ENCODE measurements around the gene AREL1. TPM values are rescaled to one million over a fixed set of nuclear protein-coding genes. Genes with fewer than 3 reads are reported as not detected.

AREL1 gene
- total and polyA plus RNA-seq, 2 experiments from 2014 or later: 12.9 to 25.6 TPM

- no peak overlapping the region for H3K27ac ChIP-seq
- H3K4me1 ChIP-seq (ENCODE audit: insufficient read depth): peaks cover 75% of the 10 kb centered on the region
- in situ Hi-C loops (cut with MboI): no loop called here
- no peaks in the 10 kb centered on the region for H3K9me3 ChIP-seq (ENCODE audit: low read depth)
- no peak overlapping the region for H3K4me2 ChIP-seq (ENCODE audit: unreplicated experiment)
- H3K79me2 ChIP-seq (ENCODE audit: insufficient read depth): no peaks in the 10 kb centered on the region
- no peaks in the 10 kb centered on the region for H3K36me3 ChIP-seq (ENCODE audit: low read depth)
- no peak overlapping the region for H3K9ac ChIP-seq
- no peak for TF ChIP-seq EZH2phosphoT487 (IDR thresholded peaks at IDR 0.05; ENCODE audit: insufficient read depth, low read depth)
- no peak for TF ChIP-seq EZH2 (IDR thresholded peaks at IDR 0.05; ENCODE audit: insufficient read depth, poor library complexity, severe bottlenecking)
- no peaks in the 10 kb centered on the region for H4K20me1 ChIP-seq (ENCODE audit: insufficient read depth)
- no peak for DNase-seq
- 97 to 100% methylated on average over 1 of the region's 1 CpG for WGBS, 2 experiments (ENCODE audit: low coverage in 1 of 2, low lambda C conversion rate in 2 of 2, missing lambda C conversion rate in 2 of 2)
- H3F3A ChIP-seq (ENCODE audit: insufficient read depth): peaks cover 36% of the 10 kb centered on the region
- no peak overlapping the region for H3K4me3 ChIP-seq
- no peaks in the 10 kb centered on the region for H3K9me2 ChIP-seq (ENCODE audit: insufficient read depth)
- no peaks in the 10 kb centered on the region for H3K27me3 ChIP-seq (replicated peaks; ENCODE audit: insufficient read depth)
- H2AFZ ChIP-seq: no peak overlapping the region
These were observed 61.8 kb downstream of the AREL1 start for GRCh38 chr14:74650927-74651686.

GRCh38 chr14:74649673-74650072 lies 63.2 kb downstream of the AREL1 start:
- H3K79me2 ChIP-seq (ENCODE audit: insufficient read depth): no peaks in the 10 kb centered on the region
- H3K4me3 ChIP-seq: peak overlapping the region; percentile 2; the same call in 1 of the 2 replicates
- 39 to 70% methylated on average over 2 of the region's 2 CpGs for WGBS, 2 experiments (ENCODE audit: low coverage in 1 of 2, low lambda C conversion rate in 2 of 2, missing lambda C conversion rate in 2 of 2)
- in situ Hi-C loops (cut with MboI): no loop called here
- no peaks in the 10 kb centered on the region for H3K36me3 ChIP-seq (ENCODE audit: low read depth)
- H3K4me1 ChIP-seq (ENCODE audit: insufficient read depth): peaks cover 61% of the 10 kb centered on the region
- H3K27me3 ChIP-seq (replicated peaks; ENCODE audit: insufficient read depth): no peaks in the 10 kb centered on the region
- H3K9me2 ChIP-seq (ENCODE audit: insufficient read depth): no peaks in the 10 kb centered on the region
- H2AFZ ChIP-seq: no peak overlapping the region
- peak; percentile 60 for DNase-seq
- no peaks in the 10 kb centered on the region for H3K9me3 ChIP-seq (ENCODE audit: low read depth)
- H3K27ac ChIP-seq: peak overlapping the region; percentile 1; the same call in 1 of the 2 replicates
- H3F3A ChIP-seq (ENCODE audit: insufficient read depth): peaks cover 21% of the 10 kb centered on the region
- H4K20me1 ChIP-seq (ENCODE audit: insufficient read depth): no peaks in the 10 kb centered on the region
- TF ChIP-seq EZH2 (IDR thresholded peaks at IDR 0.05; ENCODE audit: insufficient read depth, poor library complexity, severe bottlenecking) (no peak), EZH2phosphoT487 (IDR thresholded peaks at IDR 0.05; ENCODE audit: insufficient read depth, low read depth) (no peak)
- no peak overlapping the region for H3K9ac ChIP-seq
- H3K4me2 ChIP-seq (ENCODE audit: unreplicated experiment): peak overlapping the region; percentile 38

GRCh38 chr14:74649167-74649566 lies 63.7 kb downstream of the AREL1 start:
- TF ChIP-seq EZH2phosphoT487 (IDR thresholded peaks at IDR 0.05; ENCODE audit: insufficient read depth, low read depth) (no peak), EZH2 (IDR thresholded peaks at IDR 0.05; ENCODE audit: insufficient read depth, poor library complexity, severe bottlenecking) (no peak)
- Histone ChIP-seq H3K9me3 (ENCODE audit: low read depth) (no peaks in the 10 kb centered on the region), H3K4me3 (no peak overlapping the region), H3K36me3 (ENCODE audit: low read depth) (no peaks in the 10 kb centered on the region), H3K4me2 (ENCODE audit: unreplicated experiment) (peak overlapping the region; percentile 38), H3K27ac (0 out of 2 replicates have a peak overlapping the region, but pooled peaks have one; percentile 1), H3F3A (ENCODE audit: insufficient read depth) (peaks cover 16% of the 10 kb centered on the region), H3K9me2 (ENCODE audit: insufficient read depth) (no peaks in the 10 kb centered on the region), H3K9ac (no peak overlapping the region), H3K27me3 (replicated peaks; ENCODE audit: insufficient read depth) (no peaks in the 10 kb centered on the region), H3K4me1 (ENCODE audit: insufficient read depth) (peaks cover 61% of the 10 kb centered on the region), H3K79me2 (ENCODE audit: insufficient read depth) (no peaks in the 10 kb centered on the region), H2AFZ (no peak overlapping the region), H4K20me1 (ENCODE audit: insufficient read depth) (no peaks in the 10 kb centered on the region)
- in situ Hi-C loops (cut with MboI): no loop called here
- WGBS, 2 experiments (ENCODE audit: low coverage in 1 of 2, low lambda C conversion rate in 2 of 2, missing lambda C conversion rate in 2 of 2): 35 to 49% methylated on average over 7 of the region's 7 CpGs
- DNase-seq: no peak

GRCh38 chr14:74648601-74649000 lies 64.3 kb downstream of the AREL1 start:
- Histone ChIP-seq H3K27ac (no peak overlapping the region), H3K4me2 (ENCODE audit: unreplicated experiment) (no peak overlapping the region), H3K4me1 (ENCODE audit: insufficient read depth) (peaks cover 57% of the 10 kb centered on the region), H3K4me3 (no peak overlapping the region), H3K36me3 (ENCODE audit: low read depth) (no peaks in the 10 kb centered on the region), H3K9me2 (ENCODE audit: insufficient read depth) (no peaks in the 10 kb centered on the region), H3F3A (ENCODE audit: insufficient read depth) (peaks cover 11% of the 10 kb centered on the region; the same call in 1 of the 2 replicates), H3K27me3 (replicated peaks; ENCODE audit: insufficient read depth) (no peaks in the 10 kb centered on the region), H4K20me1 (ENCODE audit: insufficient read depth) (no peaks in the 10 kb centered on the region), H2AFZ (no peak overlapping the region), H3K9me3 (ENCODE audit: low read depth) (no peaks in the 10 kb centered on the region), H3K79me2 (ENCODE audit: insufficient read depth) (no peaks in the 10 kb centered on the region), H3K9ac (no peak overlapping the region)
- in situ Hi-C loops (cut with MboI): no loop called here
- no peak for TF ChIP-seq EZH2 (IDR thresholded peaks at IDR 0.05; ENCODE audit: insufficient read depth, poor library complexity, severe bottlenecking)
- TF ChIP-seq EZH2phosphoT487 (IDR thresholded peaks at IDR 0.05; ENCODE audit: insufficient read depth, low read depth): no peak
- WGBS, 2 experiments (ENCODE audit: low coverage in 1 of 2, low lambda C conversion rate in 2 of 2, missing lambda C conversion rate in 2 of 2): 50 to 53% methylated on average over 7 of the region's 7 CpGs
- DNase-seq: no peak
